B cell (primary cell): ENCODE results near the gene MEIS2. TPM values are rescaled to one million over a fixed set of nuclear protein-coding genes. Genes with fewer than 3 reads are reported as not detected.

Experiments
- ATAC-seq: fragments of 200-7000 bp; cut with Tn5 transposase; one replicate; pipeline ENCODE4 v1.10.0; 2021; ENCODE audit warnings: low read depth, mild to moderate bottlenecking, moderate number of reproducible peaks, moderate library complexity
- CTCF ChIA-PET: fragments of 350-600 bp; sonication (Branson Sonifier 250); formaldehyde crosslinking; loops from one replicate; lab custom pipeline; 2021; ENCODE audit warnings: antibody characterized with exemption, inconsistent platforms; lab: Charles Lee
- POLR2A ChIA-PET: fragments of 350-600 bp; sonication (Branson Sonifier 250); formaldehyde crosslinking; loops from one replicate; lab custom pipeline; 2021; ENCODE audit warnings: antibody characterized with exemption; lab: Charles Lee
- DNase-seq: peaks from one replicate; pipeline ENCODE4 v3.0.0; 2013
- H2AFZ ChIP-seq: 2 replicates; pipeline ENCODE4 v1.6.1; 2012; ENCODE audit warnings: mild to moderate bottlenecking, low read depth, low read length; ENCODE audit not compliant: insufficient read depth, poor library complexity, severe bottlenecking
- H3K27ac ChIP-seq, 2 donors: 1 replicate in 1 of 2; 2 replicates in 1 of 2; pipeline ENCODE4 v1.5.1; 2012 to 2013; ENCODE audit warnings: low read length in 2 of 2, mild to moderate bottlenecking in 2 of 2, moderate library complexity in 1 of 2
- H3K27me3 ChIP-seq, 4 experiments: fragments of 200-600 bp in 1 of 4; sonication (generic) in 1 of 4; replicated peaks in 1 of 4; 1 replicate in 2 of 4; 2 replicates in 2 of 4; pipeline versions ENCODE4 v1.6.1 to v1.7.0; 2013 to 2016; ENCODE audit warnings: low read length in 3 of 4, mild to moderate bottlenecking in 2 of 4, mixed read lengths in 1 of 4, moderate library complexity in 1 of 4; ENCODE audit not compliant: insufficient read depth in 4 of 4, control insufficient read depth in 3 of 4; ENCODE audit errors: control extremely low read depth in 1 of 4
- H3K36me3 ChIP-seq, 2 experiments: replicated peaks in 1 of 2; 1 replicate in 1 of 2; 2 replicates in 1 of 2; pipeline versions ENCODE4 v1.6.1 to v1.7.1; 2013; ENCODE audit warnings: low read length in 1 of 2; ENCODE audit not compliant: insufficient read depth in 2 of 2, control insufficient read depth in 1 of 2; ENCODE audit errors: control extremely low read depth in 1 of 2, extremely low read depth in 1 of 2
- H3K4me1 ChIP-seq, 2 donors: fragments of 200-600 bp in 1 of 2; sonication (generic) in 1 of 2; 1 replicate in 1 of 2; 2 replicates in 1 of 2; pipeline versions ENCODE4 v1.5.1 to v1.6.1; 2013 to 2017; ENCODE audit warnings: low read length in 2 of 2; ENCODE audit not compliant: control insufficient read depth in 2 of 2, insufficient read depth in 2 of 2
- H3K4me2 ChIP-seq: replicated peaks from 2 replicates; pipeline ENCODE3; 2012; ENCODE audit warnings: mild to moderate bottlenecking, low read depth, low read length; ENCODE audit not compliant: poor library complexity, severe bottlenecking
- H3K4me3 ChIP-seq, 5 experiments: fragments of 200-600 bp in 1 of 5; sonication (generic) in 1 of 5; 1 replicate in 3 of 5; 2 replicates in 2 of 5; pipeline versions ENCODE4 v1.5.1 to v1.7.0; 2011 to 2016; ENCODE audit warnings: low read length in 4 of 5, mild to moderate bottlenecking in 4 of 5, low read depth in 2 of 5, control low read depth in 1 of 5, moderate library complexity in 1 of 5; ENCODE audit not compliant: insufficient read depth in 1 of 5; ENCODE audit errors: control extremely low read depth in 1 of 5, extremely low read depth in 1 of 5
- H3K79me2 ChIP-seq: fragments of 200-600 bp; sonication (generic); one replicate; pipeline ENCODE4 v1.6.0; 2016; ENCODE audit warnings: low read length; ENCODE audit not compliant: control insufficient read depth, insufficient read depth
- H3K9ac ChIP-seq: fragments of 200-600 bp; sonication (generic); 2 replicates; pipeline ENCODE4 v1.6.1; 2017; ENCODE audit warnings: mild to moderate bottlenecking, low read length, moderate library complexity
- H3K9me3 ChIP-seq, 3 donors: one replicate each; pipeline versions ENCODE4 v1.6.1 to v1.7.1; 2013; ENCODE audit warnings: low read length in 2 of 3; ENCODE audit not compliant: control insufficient read depth in 2 of 3, insufficient read depth in 1 of 3; ENCODE audit errors: control extremely low read depth in 1 of 3
- H4K20me1 ChIP-seq: 2 replicates; pipeline ENCODE4 v1.6.0; 2012; ENCODE audit warnings: mild to moderate bottlenecking, low read length; ENCODE audit not compliant: insufficient read depth, control insufficient read depth, poor library complexity, severe bottlenecking
- H3K27ac Mint-ChIP-seq: one replicate; pipeline ENCODE4 v1.8.0; 2021; ENCODE audit warnings: mixed read lengths
- H3K27me3 Mint-ChIP-seq: one replicate; pipeline ENCODE4 v1.8.0; 2021; ENCODE audit warnings: mixed read lengths
- H3K4me1 Mint-ChIP-seq: one replicate; pipeline ENCODE4 v1.8.0; 2021; ENCODE audit warnings: mixed read lengths
- H3K4me3 Mint-ChIP-seq: one replicate; pipeline ENCODE4 v1.8.0; 2021; ENCODE audit warnings: mixed read lengths
- H3K9me3 Mint-ChIP-seq: one replicate; pipeline ENCODE4 v1.8.0; 2022; ENCODE audit warnings: mixed read lengths; ENCODE audit not compliant: insufficient read depth
- CTCF ChIP-seq: fragments of 200-600 bp; IDR thresholded peaks from one replicate; pipeline ENCODE4 v1.8.0; 2022; ENCODE audit warnings: antibody characterized with exemption, mild to moderate bottlenecking
- EZH2 ChIP-seq: IDR thresholded peaks from 2 replicates; pipeline ENCODE4 v1.6.1; 2012; ENCODE audit warnings: borderline replicate concordance, low read depth, mild to moderate bottlenecking, moderate library complexity, low read length; ENCODE audit not compliant: insufficient read depth, poor library complexity, severe bottlenecking
- WGBS: methylation state at CpG from one replicate; pipeline ENCODE4 v1.1.5; 2013; ENCODE audit warnings: missing lambda C conversion rate; ENCODE audit not compliant: insufficient coverage; 5-methylcytosine and 5-hydroxymethylcytosine counted together
- intact Hi-C: fragments of 100-400 bp; cut with micrococcal nuclease; formaldehyde crosslinking; loops from one replicate; pipeline ENCODE4 v1.10.0; 2022
- polyA plus RNA-seq: library from polyadenylated mRNA; depleted of rRNA; stranded (reverse); fragments of >200 nt; gene quantifications from 2 replicates; pipeline ENCODE4 v1.2.3, GENCODE V29; 2012
- total RNA-seq, 2 donors: library from RNA; stranded (reverse); fragments of 120-200 nt in 1 of 2; gene quantifications; 1 replicate in 1 of 2; 2 replicates in 1 of 2; pipeline versions ENCODE4 v1.2.3 to v1.2.4, GENCODE V29; 2013 to 2022

MEIS2 gene
- total and polyA plus RNA-seq, 2 donors (not counting 1 experiment from before 2014, with no cell fraction given): 0.22 TPM; not detected in 1

GRCh38 chr15:37148714-37149113 lies 48.4 kb upstream of the MEIS2 start:
- CTCF ChIA-PET: interaction anchor here (1.0 kb wide), 1 partner anchor 9 kb away, joined by 3 read pairs; no protein-coding TSS in a partner anchor
- no peaks in the 10 kb centered on the region for H3K4me1 Mint-ChIP-seq
- POLR2A ChIA-PET: no interaction called here

GRCh38 chr15:37143351-37143750 lies 43.0 kb upstream of the MEIS2 start:
- H3K4me3 ChIP-seq: no peak overlapping the region
- ATAC-seq: no peak
- no peaks in the 10 kb centered on the region for H3K36me3 ChIP-seq
- no peak overlapping the region for H2AFZ ChIP-seq
- no peak overlapping the region for H3K27ac ChIP-seq
- H3K4me3 Mint-ChIP-seq: no peak overlapping the region
- intact Hi-C loops: no loop called here
- H3K9me3 Mint-ChIP-seq: no peaks in the 10 kb centered on the region
- TF ChIP-seq EZH2: no peak
- no peak for TF ChIP-seq CTCF
- no peaks in the 10 kb centered on the region for H3K4me1 ChIP-seq
- H3K79me2 ChIP-seq: no peaks in the 10 kb centered on the region
- CTCF ChIA-PET: no interaction called here
- no peaks in the 10 kb centered on the region for H4K20me1 ChIP-seq
- DNase-seq: no peak
- no peak overlapping the region for H3K9ac ChIP-seq
- peaks cover 0 to 2% (median 0%) of the 10 kb centered on the region in 4 experiments for H3K27me3 ChIP-seq
- no peak overlapping the region for H3K4me2 ChIP-seq
- no peak overlapping the region for H3K27ac Mint-ChIP-seq
- H3K27me3 Mint-ChIP-seq: no peaks in the 10 kb centered on the region
- no peaks in the 10 kb centered on the region for H3K4me1 Mint-ChIP-seq
- H3K9me3 ChIP-seq: no peaks in the 10 kb centered on the region
- POLR2A ChIA-PET: no interaction called here

More at GRCh38 chr15:37148714-37149113, 48.4 kb upstream of the MEIS2 start:
- H3K9ac ChIP-seq: no peak overlapping the region
- H3K4me3 ChIP-seq: no peak overlapping the region
- no peak overlapping the region for H3K4me3 Mint-ChIP-seq
- H3K4me1 ChIP-seq: no peaks in the 10 kb centered on the region
- intact Hi-C loops: no loop called here
- H3K9me3 ChIP-seq: no peaks in the 10 kb centered on the region
- TF ChIP-seq CTCF: no peak
- TF ChIP-seq EZH2: no peak
- H3K27me3 Mint-ChIP-seq: no peaks in the 10 kb centered on the region
- H3K27me3 ChIP-seq: peaks cover 0 to 2% (median 0%) of the 10 kb centered on the region in 4 experiments
- DNase-seq: no peak
- H3K27ac ChIP-seq: no peak overlapping the region
- H3K9me3 Mint-ChIP-seq: no peaks in the 10 kb centered on the region
- H3K79me2 ChIP-seq: no peaks in the 10 kb centered on the region
- no peak overlapping the region for H2AFZ ChIP-seq
- no peak for ATAC-seq
- no peaks in the 10 kb centered on the region for H4K20me1 ChIP-seq
- H3K27ac Mint-ChIP-seq: no peak overlapping the region
- WGBS: no CpG with 5 or more reads among the region's 3 CpGs
- H3K36me3 ChIP-seq: no peaks in the 10 kb centered on the region
- H3K4me2 ChIP-seq: no peak overlapping the region
